ENCODE results near the gene POFUT2.

The POFUT2 gene

DNA sequence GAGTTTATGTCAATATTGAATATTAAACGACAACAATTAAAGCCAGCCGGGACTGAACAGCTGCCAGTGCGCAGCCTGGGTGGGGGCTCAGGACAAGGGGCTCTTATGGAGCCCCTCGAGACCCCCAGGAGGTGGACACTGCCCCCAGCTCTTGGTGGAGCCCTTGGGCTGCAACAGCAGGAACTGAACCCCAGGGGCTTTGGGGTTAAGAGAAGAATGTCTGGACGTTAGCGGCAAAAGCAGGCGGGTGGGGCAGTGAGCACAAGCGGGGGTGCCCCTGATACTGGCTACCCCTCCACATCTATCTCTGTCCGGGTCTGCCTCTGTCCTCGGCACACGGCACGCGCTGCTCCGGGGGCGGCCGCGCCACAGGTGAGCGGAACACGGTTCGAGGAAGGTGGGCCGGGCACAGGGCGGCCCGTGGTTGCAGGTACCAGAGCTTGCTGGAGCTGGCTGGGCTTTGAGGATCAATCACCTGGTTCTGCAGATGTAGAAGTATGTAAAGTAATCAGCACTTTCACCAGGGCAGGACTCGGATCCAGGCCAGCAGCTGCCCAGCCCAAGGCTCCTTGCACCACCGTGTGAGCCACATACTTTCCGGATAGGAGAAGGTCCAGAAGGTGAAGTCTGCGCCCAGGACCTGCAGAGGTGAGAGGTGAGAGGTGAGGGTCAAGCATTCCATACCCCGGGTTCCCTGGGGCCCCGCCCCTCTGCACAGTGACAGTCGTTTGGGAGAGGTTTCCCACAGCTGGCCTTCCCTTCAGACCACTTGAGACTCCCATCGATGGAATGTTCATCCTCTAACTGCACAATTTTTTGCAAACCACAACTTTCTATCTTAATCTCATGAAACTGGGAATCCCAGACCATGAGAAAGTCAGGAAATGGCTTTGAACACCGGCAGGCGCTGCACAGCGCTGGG is 12.4 kb upstream of the POFUT2 start:
- H3K9ac ChIP-seq (ENCODE audit: low read length): no peak overlapping the region
- no peaks in the 10 kb centered on the region for H3K4me1 ChIP-seq (ENCODE audit: insufficient read depth, low read length, severe bottlenecking)
- no peaks in the 10 kb centered on the region for H3K9me2 ChIP-seq (ENCODE audit: low read depth, low read length)
- H3K36me3 ChIP-seq (ENCODE audit: insufficient read depth, low read length): no peaks in the 10 kb centered on the region
- no peaks in the 10 kb centered on the region for H3K79me2 ChIP-seq (ENCODE audit: insufficient read depth, low read length)
- no peak overlapping the region for H3K4me3 ChIP-seq (ENCODE audit: low read depth, low read length, poor library complexity, severe bottlenecking)
- no peak overlapping the region for H3K27ac ChIP-seq (ENCODE audit: low read depth, low read length, poor library complexity, severe bottlenecking)
- H3K9me3 ChIP-seq (ENCODE audit: low read length): peaks cover 2% of the 10 kb centered on the region; the same call in 1 of the 2 replicates
- no peak overlapping the region for H2AFZ ChIP-seq (ENCODE audit: low read length)
- no peaks in the 10 kb centered on the region for H4K20me1 ChIP-seq (ENCODE audit: insufficient read depth, low read length)
- no peak overlapping the region for H3K4me2 ChIP-seq (ENCODE audit: low read length)
- peaks cover 4% of the 10 kb centered on the region; the same call in 1 of the 2 replicates for H3K27me3 ChIP-seq (ENCODE audit: insufficient read depth, low read length)
- TF ChIP-seq, protein P1, sequence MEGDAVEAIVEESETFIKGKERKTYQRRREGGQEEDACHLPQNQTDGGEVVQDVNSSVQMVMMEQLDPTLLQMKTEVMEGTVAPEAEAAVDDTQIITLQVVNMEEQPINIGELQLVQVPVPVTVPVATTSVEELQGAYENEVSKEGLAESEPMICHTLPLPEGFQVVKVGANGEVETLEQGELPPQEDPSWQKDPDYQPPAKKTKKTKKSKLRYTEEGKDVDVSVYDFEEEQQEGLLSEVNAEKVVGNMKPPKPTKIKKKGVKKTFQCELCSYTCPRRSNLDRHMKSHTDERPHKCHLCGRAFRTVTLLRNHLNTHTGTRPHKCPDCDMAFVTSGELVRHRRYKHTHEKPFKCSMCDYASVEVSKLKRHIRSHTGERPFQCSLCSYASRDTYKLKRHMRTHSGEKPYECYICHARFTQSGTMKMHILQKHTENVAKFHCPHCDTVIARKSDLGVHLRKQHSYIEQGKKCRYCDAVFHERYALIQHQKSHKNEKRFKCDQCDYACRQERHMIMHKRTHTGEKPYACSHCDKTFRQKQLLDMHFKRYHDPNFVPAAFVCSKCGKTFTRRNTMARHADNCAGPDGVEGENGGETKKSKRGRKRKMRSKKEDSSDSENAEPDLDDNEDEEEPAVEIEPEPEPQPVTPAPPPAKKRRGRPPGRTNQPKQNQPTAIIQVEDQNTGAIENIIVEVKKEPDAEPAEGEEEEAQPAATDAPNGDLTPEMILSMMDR (IDR thresholded peaks at IDR 0.05; ENCODE audit: low read length): no peak
- no peak for TF ChIP-seq EZH2 (IDR thresholded peaks at IDR 0.05; ENCODE audit: borderline replicate concordance, low read length)
- H3F3A ChIP-seq (ENCODE audit: insufficient read depth, low read length): no peaks in the 10 kb centered on the region

DNA sequence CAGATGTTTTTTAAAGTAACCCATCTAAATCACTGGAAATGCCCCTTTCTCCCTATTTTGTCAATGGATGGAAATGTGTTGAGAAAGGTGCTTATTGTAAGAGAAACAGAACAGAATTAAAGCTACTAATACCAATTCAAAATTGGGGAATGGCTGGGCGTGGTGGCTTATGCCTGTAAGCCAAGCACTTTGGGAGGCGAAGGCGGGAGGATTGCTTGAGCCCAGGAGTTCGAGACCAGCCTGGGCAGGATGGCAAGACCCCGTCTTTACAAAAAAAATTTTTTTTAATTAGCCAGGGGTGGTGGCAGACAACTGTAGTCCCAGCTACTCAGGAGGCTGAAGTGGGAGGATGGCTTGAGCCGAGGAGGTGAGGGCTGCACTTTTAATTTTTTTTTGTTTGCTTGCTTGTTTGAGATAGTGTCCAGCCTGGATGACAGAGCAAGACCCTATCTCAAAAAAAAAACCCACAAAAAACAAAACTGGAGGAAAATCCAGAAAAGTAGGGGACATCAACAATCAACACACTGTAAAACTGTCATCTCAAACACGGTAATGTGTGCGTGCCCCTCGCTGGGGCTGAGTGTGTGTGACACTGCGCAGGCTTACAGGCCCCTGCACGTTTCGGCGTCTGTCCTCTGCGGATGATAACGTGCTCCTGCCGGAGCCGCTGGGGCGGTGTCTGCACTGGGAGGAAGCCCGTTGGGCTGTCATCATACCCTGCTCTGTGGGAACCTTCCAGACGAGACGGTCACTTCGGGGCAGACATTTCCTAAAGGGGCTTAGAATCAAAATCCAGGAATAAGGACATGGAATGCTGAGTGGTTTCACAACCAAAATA is 11.6 kb upstream of the POFUT2 start:
- H4K20me1 ChIP-seq (ENCODE audit: insufficient read depth, low read length): no peaks in the 10 kb centered on the region
- no peak overlapping the region for H3K4me2 ChIP-seq (ENCODE audit: low read length)
- no peaks in the 10 kb centered on the region for H3K36me3 ChIP-seq (ENCODE audit: insufficient read depth, low read length)
- H3K4me3 ChIP-seq (ENCODE audit: low read depth, low read length, poor library complexity, severe bottlenecking): no peak overlapping the region
- H2AFZ ChIP-seq (ENCODE audit: low read length): no peak overlapping the region
- H3K79me2 ChIP-seq (ENCODE audit: insufficient read depth, low read length): no peaks in the 10 kb centered on the region
- no peak overlapping the region for H3K9ac ChIP-seq (ENCODE audit: low read length)
- peaks cover 2% of the 10 kb centered on the region; the same call in 1 of the 2 replicates for H3K9me3 ChIP-seq (ENCODE audit: low read length)
- TF ChIP-seq, protein P1 (IDR thresholded peaks at IDR 0.05; ENCODE audit: low read length): no peak
- TF ChIP-seq EZH2 (IDR thresholded peaks at IDR 0.05; ENCODE audit: borderline replicate concordance, low read length): no peak
- H3K4me1 ChIP-seq (ENCODE audit: insufficient read depth, low read length, severe bottlenecking): no peaks in the 10 kb centered on the region
- no peaks in the 10 kb centered on the region for H3F3A ChIP-seq (ENCODE audit: insufficient read depth, low read length)
- H3K27me3 ChIP-seq (ENCODE audit: insufficient read depth, low read length): peaks cover 4% of the 10 kb centered on the region; the same call in 1 of the 2 replicates
- no peaks in the 10 kb centered on the region for H3K9me2 ChIP-seq (ENCODE audit: low read depth, low read length)
- H3K27ac ChIP-seq (ENCODE audit: low read depth, low read length, poor library complexity, severe bottlenecking): no peak overlapping the region

DNA sequence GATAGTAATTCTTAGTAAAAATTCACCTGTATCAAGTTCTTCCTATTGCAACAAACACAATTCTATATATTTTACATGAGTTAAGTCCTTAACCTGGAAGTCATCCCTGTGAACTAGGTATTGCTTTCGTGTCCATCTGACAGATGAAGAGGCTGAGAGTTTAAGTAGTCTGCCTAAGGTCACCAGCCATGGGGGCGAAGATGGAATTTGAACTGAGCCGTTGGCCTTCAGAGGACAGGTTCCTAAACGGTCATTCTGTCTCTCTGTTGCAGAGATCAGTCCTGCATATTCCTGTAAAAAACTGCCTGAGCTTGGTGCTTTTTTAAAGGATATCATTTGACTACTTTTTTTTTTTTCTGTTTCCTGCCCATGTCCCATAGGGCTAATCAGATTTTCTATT is 10.2 kb upstream of the POFUT2 start:
- no peaks in the 10 kb centered on the region for H4K20me1 ChIP-seq (ENCODE audit: insufficient read depth, low read length)
- H3K27ac ChIP-seq (ENCODE audit: low read depth, low read length, poor library complexity, severe bottlenecking): no peak overlapping the region
- no peaks in the 10 kb centered on the region for H3F3A ChIP-seq (ENCODE audit: insufficient read depth, low read length)
- peaks cover 4% of the 10 kb centered on the region; the same call in 1 of the 2 replicates for H3K27me3 ChIP-seq (ENCODE audit: insufficient read depth, low read length)
- H3K4me2 ChIP-seq (ENCODE audit: low read length): no peak overlapping the region
- no peak overlapping the region for H3K4me3 ChIP-seq (ENCODE audit: low read depth, low read length, poor library complexity, severe bottlenecking)
- H3K9me2 ChIP-seq (ENCODE audit: low read depth, low read length): no peaks in the 10 kb centered on the region
- H3K9me3 ChIP-seq (ENCODE audit: low read length): peaks cover 2% of the 10 kb centered on the region; the same call in 1 of the 2 replicates
- no peaks in the 10 kb centered on the region for H3K4me1 ChIP-seq (ENCODE audit: insufficient read depth, low read length, severe bottlenecking)
- no peak overlapping the region for H2AFZ ChIP-seq (ENCODE audit: low read length)
- TF ChIP-seq, protein P1 (IDR thresholded peaks at IDR 0.05; ENCODE audit: low read length): no peak
- no peak for TF ChIP-seq EZH2 (IDR thresholded peaks at IDR 0.05; ENCODE audit: borderline replicate concordance, low read length)
- no peak overlapping the region for H3K9ac ChIP-seq (ENCODE audit: low read length)
- no peaks in the 10 kb centered on the region for H3K79me2 ChIP-seq (ENCODE audit: insufficient read depth, low read length)
- H3K36me3 ChIP-seq (ENCODE audit: insufficient read depth, low read length): no peaks in the 10 kb centered on the region

All from OCI-LY1 (cell line).